Fibroblast of gingiva (primary cell): Measurements from ENCODE around the gene GNAT1.
A peak's percentile ranks its signal among the peaks of the same experiment; 100 is the strongest.

Source experiments
- DNase-seq: peaks from one replicate; pipeline ENCODE4 v3.0.0-alpha.2; 2011; ENCODE audit warnings: low read depth

GNAT1 gene

GRCh38 chr3:50163572-50164455 is 27.6 kb upstream of the GNAT1 start:
- DNase-seq: peak; percentile 97

- no peak for DNase-seq
Measured at GRCh38 chr3:50164481-50164880, 26.9 kb upstream of the GNAT1 start.

- DNase-seq: peak; percentile 86
Measured at GRCh38 chr3:50164984-50165909, 26.2 kb upstream of the GNAT1 start.

DNA sequence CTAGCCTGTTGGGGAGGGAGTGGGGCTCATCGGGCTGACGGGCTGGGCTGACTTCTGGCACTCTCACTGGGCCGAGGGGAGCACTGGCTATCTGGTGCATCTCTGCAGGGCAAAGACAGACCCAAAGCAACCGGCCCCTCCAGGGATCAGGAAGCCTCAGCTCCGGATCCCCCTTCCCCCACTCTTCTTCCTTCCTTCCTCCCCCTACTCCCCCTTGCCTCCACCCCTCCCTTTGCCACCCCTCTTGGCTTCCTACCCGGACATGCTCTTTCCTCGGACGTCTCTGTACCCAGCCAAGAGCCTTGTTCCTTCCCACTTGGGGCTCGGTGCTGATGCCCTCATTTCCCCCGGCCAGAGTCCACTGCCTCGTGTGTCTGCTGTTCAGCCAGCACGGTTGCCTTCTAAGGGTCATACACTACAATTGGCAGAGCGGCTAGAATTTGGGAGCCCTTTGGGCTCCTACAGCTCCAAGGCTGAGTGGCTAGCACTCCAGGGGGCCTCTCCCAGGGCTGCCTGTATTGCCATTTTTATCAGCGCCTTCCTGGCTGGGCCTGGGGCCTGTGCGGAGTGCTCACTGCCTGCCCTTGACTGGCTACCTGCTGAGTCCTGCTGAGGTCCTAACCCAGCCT is 25.4 kb upstream of the GNAT1 start:
- peak; percentile 67 for DNase-seq

DNA sequence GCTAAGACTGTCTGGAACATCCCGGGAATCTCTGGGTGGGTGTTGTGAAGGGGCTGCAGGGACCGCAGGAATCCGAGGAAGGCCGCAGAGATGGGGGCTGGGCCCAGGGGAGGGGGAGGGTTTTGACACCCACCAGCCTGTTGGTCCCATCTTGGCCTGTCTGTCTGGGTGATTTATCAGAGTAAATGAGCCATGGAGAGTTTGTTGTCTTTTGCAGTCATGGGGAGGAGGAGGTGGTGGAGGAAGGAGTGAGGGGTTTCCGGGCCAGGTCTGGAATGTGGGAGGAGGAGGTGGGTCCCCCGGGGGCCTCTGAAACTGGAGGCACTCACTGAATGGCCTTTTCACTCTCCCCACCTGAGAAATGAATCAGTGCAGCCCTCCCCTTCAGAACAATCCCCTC is 24.8 kb upstream of the GNAT1 start:
- DNase-seq: no peak

- no peak for DNase-seq
Measured at GRCh38 chr3:50167069-50167840, 24.2 kb upstream of the GNAT1 start.

GRCh38 chr3:50167841-50168209 is 23.6 kb upstream of the GNAT1 start:
- no peak for DNase-seq

GRCh38 chr3:50168388-50168787 is 23.0 kb upstream of the GNAT1 start:
- no peak for DNase-seq

GRCh38 chr3:50168791-50169190 is 22.6 kb upstream of the GNAT1 start:
- no peak for DNase-seq

DNA sequence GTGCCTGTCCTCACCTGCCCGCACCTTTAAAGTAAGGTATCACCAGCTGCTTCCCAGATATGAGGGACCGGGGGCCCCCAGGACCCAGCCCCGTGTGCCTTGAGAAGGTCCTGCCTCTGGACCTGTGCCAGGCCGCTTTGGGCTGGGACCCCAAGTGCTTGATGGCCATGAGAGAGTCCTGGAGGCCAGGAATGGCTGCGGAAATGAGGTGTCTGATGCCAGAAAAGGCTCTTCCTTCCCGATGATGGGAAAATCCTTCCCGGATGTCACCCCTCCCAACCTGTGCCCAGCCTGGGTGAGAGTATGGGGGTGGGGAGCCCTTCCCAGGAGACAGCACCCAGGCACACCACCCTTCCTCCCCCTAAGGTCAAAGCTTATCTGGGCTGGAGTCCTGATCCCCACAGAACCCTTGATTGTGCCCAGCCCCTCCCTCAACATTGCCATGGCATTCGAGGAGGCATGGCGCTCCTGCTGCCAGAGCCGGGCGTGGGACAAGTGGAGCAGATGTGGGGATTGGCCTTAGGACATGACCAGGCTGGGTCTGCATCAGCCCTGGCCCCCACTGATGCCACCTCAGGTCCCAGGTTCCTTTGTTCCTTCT is 22.1 kb upstream of the GNAT1 start:
- no peak for DNase-seq

DNA sequence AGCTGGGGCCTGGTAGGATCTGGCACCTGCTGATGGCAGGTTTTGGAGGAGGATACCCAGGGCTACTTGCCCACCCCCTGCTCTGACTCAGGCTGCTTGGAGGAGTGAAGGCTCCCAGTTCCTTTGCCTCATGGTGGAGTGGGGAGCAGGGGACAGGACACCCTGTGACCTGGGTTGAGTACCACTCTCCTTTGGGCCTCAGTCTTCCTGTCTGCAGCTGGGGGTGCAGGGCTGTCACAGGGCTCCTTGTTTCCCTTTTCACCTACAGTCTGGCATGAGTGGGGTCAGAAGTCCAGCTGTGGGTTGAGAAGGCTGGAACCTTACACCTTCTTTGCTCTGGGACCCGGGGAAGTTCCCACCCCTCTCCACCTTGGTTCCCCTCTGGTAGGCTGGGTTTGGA is 21.6 kb upstream of the GNAT1 start:
- DNase-seq: no peak

GRCh38 chr3:50170689-50171088 is 20.7 kb upstream of the GNAT1 start:
- peak; percentile 76 for DNase-seq

DNA sequence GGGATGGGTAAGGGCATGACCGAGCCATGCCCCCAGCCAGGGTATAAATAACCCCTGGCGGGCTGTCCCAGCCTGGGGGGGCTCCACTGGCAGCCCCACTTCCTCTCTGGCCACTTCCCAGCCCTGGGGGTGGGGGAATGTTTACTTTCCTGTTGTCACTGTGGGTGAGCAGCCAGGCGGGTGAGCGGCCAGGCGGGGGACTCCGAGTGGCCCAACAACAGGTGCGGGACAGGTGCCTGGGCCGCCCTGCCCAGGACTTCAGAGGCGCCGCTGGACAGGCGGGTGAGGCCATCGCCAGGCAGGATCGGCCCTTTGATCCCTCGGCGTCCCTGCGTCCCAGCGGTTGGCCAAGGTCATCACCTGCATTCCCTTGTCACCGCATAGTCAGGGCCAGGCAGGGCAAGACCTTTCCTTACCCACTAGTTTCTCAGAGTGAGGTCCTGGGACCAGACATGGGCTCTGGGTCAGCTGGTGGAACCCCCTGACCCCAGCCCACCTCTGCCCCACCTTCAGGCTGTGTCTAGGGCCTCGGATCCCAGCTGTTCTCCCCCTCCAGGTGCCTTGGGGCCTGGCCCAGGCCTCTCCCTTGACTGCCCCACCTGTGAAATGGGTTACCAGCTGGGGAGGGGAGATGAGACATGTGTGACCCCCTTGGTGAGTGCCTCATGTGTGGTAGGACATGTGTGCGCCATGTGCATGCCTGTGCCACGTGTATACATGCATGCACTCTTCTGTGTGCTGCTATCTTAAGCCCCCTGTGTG is 19.7 kb upstream of the GNAT1 start:
- no peak for DNase-seq

GRCh38 chr3:50172626-50173220 is 18.7 kb upstream of the GNAT1 start:
- no peak for DNase-seq

DNA sequence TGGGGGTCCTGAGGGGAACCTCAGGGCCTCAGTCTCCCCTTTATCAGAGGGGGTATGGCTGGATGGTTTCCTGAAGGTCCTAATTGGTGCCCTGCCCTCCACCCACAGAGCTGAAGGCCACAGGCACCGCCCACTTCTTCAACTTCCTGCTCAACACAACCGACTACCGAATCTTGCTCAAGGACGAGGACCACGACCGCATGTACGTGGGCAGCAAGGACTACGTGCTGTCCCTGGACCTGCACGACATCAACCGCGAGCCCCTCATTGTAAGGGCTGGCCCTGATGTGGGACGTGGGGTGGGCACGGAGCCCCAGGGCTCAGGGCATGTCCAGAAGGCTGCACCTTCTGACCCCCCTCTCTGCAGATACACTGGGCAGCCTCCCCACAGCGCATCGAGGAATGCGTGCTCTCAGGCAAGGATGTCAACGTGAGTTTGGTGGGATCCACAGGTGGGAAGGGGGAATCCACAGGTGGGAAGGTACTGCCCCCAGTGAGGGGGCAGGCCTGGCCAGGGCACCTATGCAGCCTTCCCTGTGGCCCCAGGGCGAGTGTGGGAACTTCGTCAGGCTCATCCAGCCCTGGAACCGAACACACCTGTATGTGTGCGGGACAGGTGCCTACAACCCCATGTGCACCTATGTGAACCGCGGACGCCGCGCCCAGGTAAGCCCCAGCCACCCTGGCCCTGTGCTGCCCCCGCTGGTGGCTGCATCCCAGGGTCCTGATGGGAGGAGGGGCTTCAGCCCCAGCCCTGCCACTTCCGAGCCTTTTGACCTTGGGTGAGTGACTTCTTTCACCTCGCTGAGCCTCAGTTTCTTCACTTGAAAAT is 17.5 kb upstream of the GNAT1 start:
- no peak for DNase-seq

DNA sequence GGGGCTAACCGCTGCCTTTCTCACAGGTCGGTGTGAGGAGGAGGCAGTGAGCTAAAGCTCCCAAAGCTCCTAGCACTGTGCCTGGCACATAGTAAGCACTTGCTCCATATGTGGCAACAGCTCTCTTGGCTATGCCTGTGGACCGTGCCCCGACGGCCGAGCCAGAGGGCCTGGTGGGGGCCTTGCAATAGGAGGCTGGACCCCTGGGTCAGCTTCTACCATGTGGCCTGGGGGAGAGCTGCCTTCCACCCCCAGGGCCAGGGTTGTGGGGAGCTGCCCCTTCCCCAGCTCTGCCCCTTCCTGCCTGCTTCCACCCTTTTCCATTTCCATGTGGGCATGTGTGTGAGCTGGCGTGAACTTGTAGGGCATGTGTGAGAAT is 16.9 kb upstream of the GNAT1 start:
- DNase-seq: no peak

GRCh38 chr3:50174947-50175524 is 16.4 kb upstream of the GNAT1 start:
- DNase-seq: no peak

- DNase-seq: peak; percentile 64
Measured at GRCh38 chr3:50177346-50177745, 14.1 kb upstream of the GNAT1 start.

- no peak for DNase-seq
Measured at GRCh38 chr3:50179710-50180109, 11.7 kb upstream of the GNAT1 start.
